IMR-90 (cell line): ENCODE measurements around the gene NACC1. TPM values are rescaled to one million over a fixed set of nuclear protein-coding genes. Genes with fewer than 3 reads are reported as not detected.
"Not testable (repeated sequence)": the region's sequence is repeated elsewhere in the genome, so short reads cannot be mapped to it uniquely, and the experiment has no call there.

Experiments
- ATAC-seq: fragments of 200-7000 bp; cut with Tn5 transposase; 2 replicates; pipeline ENCODE4 v1.9.1; 2020; ENCODE audit warnings: low read depth, mild to moderate bottlenecking, moderate library complexity
- BruUV-seq: library from RNA; stranded (reverse); fragments of 400-500 nt; replicated peaks from 2 replicates; lab custom pipeline; 2021; lab: Mats Ljungman, UMichigan
- CTCF ChIA-PET: fragments of 300-600 bp; formaldehyde crosslinking; extraction: SDS; loops from one replicate; lab custom pipeline; 2021; ENCODE audit warnings: antibody characterized with exemption; lab: Yijun Ruan, JAX
- POLR2A ChIA-PET: fragments of 300-600 bp; sonication (Branson Sonifier 250); formaldehyde crosslinking; loops from one replicate; lab custom pipeline; 2022; ENCODE audit warnings: antibody characterized with exemption; ENCODE audit not compliant: unreplicated experiment; lab: Charles Lee
- DNase-seq: peaks from one replicate; pipeline ENCODE4 v3.0.0; 2013
- H2AFZ ChIP-seq: replicated peaks from 2 replicates; pipeline ENCODE3; 2013; ENCODE audit warnings: low read length, mild to moderate bottlenecking; ENCODE audit not compliant: poor library complexity
- H2AK5ac ChIP-seq: 2 replicates; pipeline ENCODE4 v1.6.1; 2013; ENCODE audit warnings: low read depth, low read length, inconsistent platforms
- H2AK9ac ChIP-seq: replicated peaks from 2 replicates; pipeline ENCODE3; 2013; ENCODE audit warnings: mild to moderate bottlenecking, low read depth, low read length, moderate library complexity; ENCODE audit not compliant: poor library complexity
- H2BK120ac ChIP-seq: 2 replicates; pipeline ENCODE4 v1.6.1; 2013; ENCODE audit warnings: low read depth, low read length, inconsistent platforms
- H2BK15ac ChIP-seq: 3 replicates; pipeline ENCODE4 v1.6.1; 2013; ENCODE audit warnings: low read depth, low read length, inconsistent platforms
- H2BK20ac ChIP-seq: 2 replicates; pipeline ENCODE4 v1.6.1; 2013; ENCODE audit warnings: low read depth, mild to moderate bottlenecking, inconsistent platforms, low read length, moderate library complexity
- H2BK5ac ChIP-seq: 2 replicates; pipeline ENCODE4 v1.6.1; 2013; ENCODE audit warnings: mild to moderate bottlenecking, low read depth, low read length, inconsistent platforms; ENCODE audit not compliant: poor library complexity, severe bottlenecking
- H3K14ac ChIP-seq: replicated peaks from 2 replicates; pipeline ENCODE4 v1.6.1; 2013; ENCODE audit warnings: low read depth, low read length, inconsistent platforms
- H3K18ac ChIP-seq: 2 replicates; pipeline ENCODE4 v1.6.1; 2013; ENCODE audit warnings: low read depth, low read length, control low read depth
- H3K23ac ChIP-seq: 2 replicates; pipeline ENCODE4 v1.6.1; 2013; ENCODE audit warnings: low read depth, low read length, inconsistent platforms
- H3K27ac ChIP-seq: 2 replicates; pipeline ENCODE4 v1.5.1; 2013; ENCODE audit warnings: mild to moderate bottlenecking, control low read depth, low read length; ENCODE audit not compliant: insufficient read depth
- H3K27me3 ChIP-seq: 2 replicates; pipeline ENCODE4 v1.6.1; 2013; ENCODE audit warnings: low read length; ENCODE audit not compliant: control insufficient read depth, insufficient read depth
- H3K36me3 ChIP-seq: 2 replicates; pipeline ENCODE4 v1.6.1; 2013; ENCODE audit warnings: low read length, mixed read lengths; ENCODE audit not compliant: control insufficient read depth, insufficient read depth
- H3K4ac ChIP-seq: 2 replicates; pipeline ENCODE4 v1.6.1; 2013; ENCODE audit warnings: low read depth, low read length, inconsistent platforms
- H3K4me1 ChIP-seq: 2 replicates; pipeline ENCODE4 v1.6.1; 2013; ENCODE audit warnings: low read length, mixed read lengths; ENCODE audit not compliant: control insufficient read depth, insufficient read depth
- H3K4me2 ChIP-seq: 2 replicates; pipeline ENCODE4 v1.6.1; 2013; ENCODE audit warnings: low read depth, mild to moderate bottlenecking, control low read depth, low read length, moderate library complexity
- H3K4me3 ChIP-seq: 2 replicates; pipeline ENCODE4 v1.5.1; 2013; ENCODE audit warnings: low read depth, mild to moderate bottlenecking, control low read depth, low read length, moderate library complexity; ENCODE audit not compliant: insufficient read depth
- H3K56ac ChIP-seq: 2 replicates; pipeline ENCODE4 v1.6.1; 2013; ENCODE audit warnings: low read length, inconsistent platforms; ENCODE audit not compliant: insufficient read depth; ENCODE audit errors: extremely low read depth
- H3K79me1 ChIP-seq, 2 experiments: 2 replicates each; pipeline ENCODE4 v1.6.1; 2013; ENCODE audit warnings: low read length in 2 of 2, inconsistent platforms in 1 of 2, low read depth in 1 of 2
- H3K9ac ChIP-seq: 2 replicates; pipeline ENCODE4 v1.6.1; 2013; ENCODE audit warnings: low read depth, low read length, control low read depth
- H3K9me1 ChIP-seq: 2 replicates; pipeline ENCODE4 v1.6.1; 2013; ENCODE audit warnings: low read length, inconsistent platforms; ENCODE audit not compliant: insufficient read depth
- H3K9me3 ChIP-seq: 2 replicates; pipeline ENCODE4 v1.6.1; 2013; ENCODE audit warnings: low read length; ENCODE audit not compliant: control insufficient read depth, insufficient read depth
- H4K20me1 ChIP-seq: 2 replicates; pipeline ENCODE4 v1.6.1; 2013; ENCODE audit warnings: low read length, inconsistent platforms; ENCODE audit not compliant: insufficient read depth
- H4K5ac ChIP-seq: 2 replicates; pipeline ENCODE4 v1.6.1; 2013; ENCODE audit warnings: mild to moderate bottlenecking, low read depth, low read length, control low read depth
- H4K8ac ChIP-seq, 2 experiments: 2 replicates each; pipeline ENCODE4 v1.6.1; 2013; ENCODE audit warnings: low read depth in 2 of 2, low read length in 2 of 2, control low read depth in 1 of 2, inconsistent platforms in 1 of 2
- H4K91ac ChIP-seq: 2 replicates; pipeline ENCODE4 v1.6.1; 2013; ENCODE audit warnings: low read depth, low read length, inconsistent platforms; ENCODE audit not compliant: insufficient read depth
- WGBS, 2 experiments: methylation state at CpG; one replicate each; pipeline versions ENCODE4 v1.1.5 to v1.1.7; 2013; ENCODE audit warnings: missing lambda C conversion rate in 2 of 2; ENCODE audit not compliant: insufficient read length in 1 of 2; ENCODE audit errors: extremely low coverage in 2 of 2; 5-methylcytosine and 5-hydroxymethylcytosine counted together
- dilution Hi-C: fragments of 300-500 bp; cut with HindIII; formaldehyde crosslinking; loops from one replicate; pipeline ENCODE4 v1.14.3; 2018; ENCODE audit warnings: low sequenced_read_pairs; ENCODE audit not compliant: unreplicated experiment
- in situ Hi-C: fragments of 300-500 bp; cut with MboI; formaldehyde crosslinking; loops from 3 replicates; pipeline ENCODE4 v1.14.3; 2019; ENCODE audit warnings: low sequenced_read_pairs, inconsistent platforms, mixed read lengths
- intact Hi-C: fragments of 100-400 bp; cut with micrococcal nuclease; formaldehyde crosslinking; loops from 2 replicates; pipeline ENCODE4 v1.10.0; 2022
- polyA plus RNA-seq, 3 experiments: library from polyadenylated mRNA; depleted of rRNA; stranded (reverse); fragments of >200 nt; gene quantifications; 2 replicates each; pipeline ENCODE4 v1.2.3, GENCODE V29; 2012; ENCODE audit warnings: low replicate concordance in 1 of 3
- total RNA-seq: library from RNA; depleted of rRNA; stranded (reverse); fragments of >200 nt; gene quantifications from 2 replicates; pipeline ENCODE4 v1.2.3, GENCODE V29; 2012

Gene NACC1
- total and polyA plus RNA-seq, 2 of the 4 experiments (the other 2 are of a cell fraction) = 42.5 to 181 TPM

- H3K4me3 ChIP-seq, intact Hi-C loops, BruUV-seq, H4K20me1 ChIP-seq, H3K79me1 ChIP-seq, CTCF ChIA-PET, H4K91ac ChIP-seq, H2AK9ac ChIP-seq, H2BK120ac ChIP-seq, H2AK5ac ChIP-seq, H3K18ac ChIP-seq, in situ Hi-C loops, H3K23ac ChIP-seq, H3K56ac ChIP-seq, DNase-seq, H3K9ac ChIP-seq, H4K5ac ChIP-seq, H3K27me3 ChIP-seq, H3K9me1 ChIP-seq, H3K36me3 ChIP-seq, H3K4ac ChIP-seq, H2AFZ ChIP-seq, H2BK20ac ChIP-seq, ATAC-seq, H3K9me3 ChIP-seq, H3K4me2 ChIP-seq, H2BK5ac ChIP-seq, H3K27ac ChIP-seq, H4K8ac ChIP-seq, H2BK15ac ChIP-seq, dilution Hi-C loops, H3K14ac ChIP-seq: not testable (repeated sequence)
- H3K4me1 ChIP-seq = peaks cover 11% of the 10 kb centered on the region
- POLR2A ChIA-PET = interaction anchor here (1.1 kb wide), 1 partner anchor 27 kb away, joined by 8 read pairs; the partner anchor contains the start of genes IER2 and STX10
- no CpG with 5 or more reads among the region's 5 CpGs for WGBS, 2 experiments
Observed at GRCh38 chr19:13177584-13177983, 59.5 kb downstream of the NACC1 start.

GRCh38 chr19:13178291-13178690 is 60.2 kb downstream of the NACC1 start:
- H4K20me1 ChIP-seq, CTCF ChIA-PET, H3K9ac ChIP-seq, H3K4ac ChIP-seq, H3K4me1 ChIP-seq, dilution Hi-C loops, H3K14ac ChIP-seq, H4K5ac ChIP-seq, H2AK9ac ChIP-seq, H2AK5ac ChIP-seq, H2BK120ac ChIP-seq, H3K9me3 ChIP-seq, H3K23ac ChIP-seq, H3K9me1 ChIP-seq, DNase-seq, BruUV-seq, H3K27me3 ChIP-seq, H3K27ac ChIP-seq, ATAC-seq, H3K56ac ChIP-seq, H4K8ac ChIP-seq, H3K4me2 ChIP-seq, intact Hi-C loops, POLR2A ChIA-PET, H2BK5ac ChIP-seq, in situ Hi-C loops, H3K36me3 ChIP-seq, H4K91ac ChIP-seq, H2BK20ac ChIP-seq, H3K18ac ChIP-seq, H2AFZ ChIP-seq, H2BK15ac ChIP-seq, H3K79me1 ChIP-seq, H3K4me3 ChIP-seq: not testable (repeated sequence)
- WGBS, 2 experiments = 91% methylated on average over 4 of the region's 10 CpGs; no CpG with 5 or more reads in 1 of the 2 experiments
